Osteocyte (in vitro differentiated cells): ENCODE measurements around the gene HLA-G. TPM values are rescaled to one million over a fixed set of nuclear protein-coding genes. Genes with fewer than 3 reads are reported as not detected.

Experiments
- DNase-seq: peaks from one replicate; pipeline ENCODE4 v3.0.0; 2021; ENCODE audit warnings: mixed read lengths; ENCODE audit not compliant: unreplicated experiment; ENCODE audit errors: extremely low spot score
- H3K27ac Mint-ChIP-seq: one replicate; pipeline ENCODE4 v1.8.0; 2021; ENCODE audit warnings: mild to moderate bottlenecking, mixed read lengths; ENCODE audit not compliant: unreplicated experiment
- H3K27me3 Mint-ChIP-seq: one replicate; pipeline ENCODE4 v1.8.0; 2021; ENCODE audit warnings: mixed read lengths; ENCODE audit not compliant: unreplicated experiment
- H3K36me3 Mint-ChIP-seq: one replicate; pipeline ENCODE4 v1.8.0; 2021; ENCODE audit warnings: mixed read lengths; ENCODE audit not compliant: unreplicated experiment
- H3K4me1 Mint-ChIP-seq: one replicate; pipeline ENCODE4 v1.8.0; 2021; ENCODE audit warnings: mixed read lengths; ENCODE audit not compliant: unreplicated experiment
- H3K4me3 Mint-ChIP-seq: one replicate; pipeline ENCODE4 v1.8.0; 2021; ENCODE audit warnings: mild to moderate bottlenecking, moderate library complexity, mixed read lengths; ENCODE audit not compliant: unreplicated experiment
- H3K9me3 Mint-ChIP-seq: one replicate; pipeline ENCODE4 v1.8.0; 2021; ENCODE audit warnings: mixed read lengths; ENCODE audit not compliant: unreplicated experiment
- total RNA-seq: library from RNA; stranded (reverse); gene quantifications from 2 replicates; pipeline ENCODE4 v1.2.1, GENCODE V29; 2021
- TF ChIP-seq, protein P1 (sequence below): fragments of 200-600 bp; sonication (generic); IDR thresholded peaks from 2 replicates; pipeline ENCODE4 v1.5.0; 2021; ENCODE audit warnings: antibody characterized with exemption, mild to moderate bottlenecking, moderate library complexity

The HLA-G gene
- total RNA-seq, 1 donor from 2014 or later: 0.32 TPM

- H3K27me3 Mint-ChIP-seq: peaks cover 58% of the 10 kb centered on the region
- H3K4me3 Mint-ChIP-seq: no peak overlapping the region
- H3K36me3 Mint-ChIP-seq: no peaks in the 10 kb centered on the region
- TF ChIP-seq, protein P1, sequence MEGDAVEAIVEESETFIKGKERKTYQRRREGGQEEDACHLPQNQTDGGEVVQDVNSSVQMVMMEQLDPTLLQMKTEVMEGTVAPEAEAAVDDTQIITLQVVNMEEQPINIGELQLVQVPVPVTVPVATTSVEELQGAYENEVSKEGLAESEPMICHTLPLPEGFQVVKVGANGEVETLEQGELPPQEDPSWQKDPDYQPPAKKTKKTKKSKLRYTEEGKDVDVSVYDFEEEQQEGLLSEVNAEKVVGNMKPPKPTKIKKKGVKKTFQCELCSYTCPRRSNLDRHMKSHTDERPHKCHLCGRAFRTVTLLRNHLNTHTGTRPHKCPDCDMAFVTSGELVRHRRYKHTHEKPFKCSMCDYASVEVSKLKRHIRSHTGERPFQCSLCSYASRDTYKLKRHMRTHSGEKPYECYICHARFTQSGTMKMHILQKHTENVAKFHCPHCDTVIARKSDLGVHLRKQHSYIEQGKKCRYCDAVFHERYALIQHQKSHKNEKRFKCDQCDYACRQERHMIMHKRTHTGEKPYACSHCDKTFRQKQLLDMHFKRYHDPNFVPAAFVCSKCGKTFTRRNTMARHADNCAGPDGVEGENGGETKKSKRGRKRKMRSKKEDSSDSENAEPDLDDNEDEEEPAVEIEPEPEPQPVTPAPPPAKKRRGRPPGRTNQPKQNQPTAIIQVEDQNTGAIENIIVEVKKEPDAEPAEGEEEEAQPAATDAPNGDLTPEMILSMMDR: peak; percentile 99
- no peaks in the 10 kb centered on the region for H3K4me1 Mint-ChIP-seq
- DNase-seq: peak; percentile 91
- H3K9me3 Mint-ChIP-seq: no peaks in the 10 kb centered on the region
- H3K27ac Mint-ChIP-seq: no peak overlapping the region
Observed at GRCh38 chr6:29847871-29848630, 20.4 kb downstream of the HLA-G start.

DNA sequence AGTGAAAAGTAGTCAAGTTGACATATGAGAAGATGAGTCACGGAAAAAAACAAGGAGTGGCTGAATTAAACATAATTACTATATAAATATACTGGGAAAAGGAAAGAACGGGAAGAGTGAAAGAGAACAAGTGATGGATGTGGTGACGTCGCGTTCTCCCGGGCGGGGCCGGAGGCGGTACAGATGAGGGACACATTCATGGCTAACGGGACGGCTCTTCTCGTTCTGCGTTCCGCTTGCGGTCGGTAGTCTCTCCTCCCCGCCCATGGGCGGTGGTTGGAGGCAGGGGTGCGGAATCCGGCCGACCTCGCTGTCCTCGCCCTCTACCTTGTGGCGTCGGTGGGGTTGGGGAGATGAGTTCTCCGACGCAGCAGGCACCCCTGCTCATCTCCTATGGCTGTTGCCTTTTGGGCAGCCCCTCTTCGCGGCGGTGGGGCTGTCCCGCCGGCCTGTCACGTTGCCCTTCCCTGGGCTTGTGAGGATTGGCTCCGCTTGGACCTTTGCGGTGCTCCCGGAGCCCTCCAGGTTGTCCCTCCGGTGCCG is 22.5 kb downstream of the HLA-G start:
- Mint-ChIP-seq H3K4me3 (no peak overlapping the region), H3K27ac (no peak overlapping the region), H3K9me3 (no peaks in the 10 kb centered on the region), H3K4me1 (no peaks in the 10 kb centered on the region), H3K36me3 (no peaks in the 10 kb centered on the region), H3K27me3 (peaks cover 57% of the 10 kb centered on the region)
- TF ChIP-seq, protein P1: no peak
- no peak for DNase-seq

- no peaks in the 10 kb centered on the region for H3K36me3 Mint-ChIP-seq
- H3K27ac Mint-ChIP-seq: no peak overlapping the region
- H3K4me3 Mint-ChIP-seq: no peak overlapping the region
- H3K4me1 Mint-ChIP-seq: no peaks in the 10 kb centered on the region
- H3K27me3 Mint-ChIP-seq: peaks cover 57% of the 10 kb centered on the region
- no peaks in the 10 kb centered on the region for H3K9me3 Mint-ChIP-seq
- TF ChIP-seq, protein P1: no peak
- no peak for DNase-seq
Observed at GRCh38 chr6:29851190-29851589, 23.6 kb downstream of the HLA-G start.

DNA sequence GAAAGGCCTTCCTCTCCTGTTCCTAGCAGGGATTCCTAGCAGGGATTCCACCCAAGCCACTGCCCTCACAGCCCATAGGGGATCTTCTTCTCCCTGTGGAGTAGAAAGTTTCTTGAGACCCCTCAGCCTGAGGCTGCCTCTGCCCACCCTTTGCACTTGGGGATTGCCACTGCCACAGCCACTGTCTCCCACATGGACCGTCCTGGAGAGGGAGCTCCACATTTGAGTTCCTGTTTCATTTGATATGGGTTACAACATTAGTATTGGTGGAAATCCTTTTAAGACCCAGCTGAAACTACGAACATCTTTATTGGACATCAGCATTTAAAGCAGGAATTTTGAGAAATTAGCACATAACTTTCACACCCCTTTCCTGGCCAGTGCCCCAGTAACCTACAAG is 25.6 kb downstream of the HLA-G start:
- Mint-ChIP-seq H3K9me3 (no peaks in the 10 kb centered on the region), H3K27ac (no peak overlapping the region), H3K27me3 (peaks cover 63% of the 10 kb centered on the region), H3K36me3 (no peaks in the 10 kb centered on the region), H3K4me3 (no peak overlapping the region), H3K4me1 (no peaks in the 10 kb centered on the region)
- no peak for DNase-seq
- TF ChIP-seq, protein P1: peak; percentile 14

- no peak for DNase-seq
- Mint-ChIP-seq H3K4me1 (no peaks in the 10 kb centered on the region), H3K36me3 (no peaks in the 10 kb centered on the region), H3K4me3 (no peak overlapping the region), H3K9me3 (no peaks in the 10 kb centered on the region), H3K27ac (no peak overlapping the region), H3K27me3 (peaks cover 45% of the 10 kb centered on the region)
- TF ChIP-seq, protein P1: no peak
Observed at GRCh38 chr6:29858006-29858405, 30.4 kb downstream of the HLA-G start.
